Measurements from ENCODE around the gene COA5. TPM values are rescaled to one million over a fixed set of nuclear protein-coding genes. Genes with fewer than 3 reads are reported as not detected.

COA5 gene
- total RNA-seq, 1 donor from 2014 or later, result 38.4 TPM

GRCh38 chr2:98571796-98572195, 36.5 kb downstream of the COA5 start:
- no peak for DNase-seq

GRCh38 chr2:98571121-98571701, 37.1 kb downstream of the COA5 start:
- DNase-seq, result no peak

DNA sequence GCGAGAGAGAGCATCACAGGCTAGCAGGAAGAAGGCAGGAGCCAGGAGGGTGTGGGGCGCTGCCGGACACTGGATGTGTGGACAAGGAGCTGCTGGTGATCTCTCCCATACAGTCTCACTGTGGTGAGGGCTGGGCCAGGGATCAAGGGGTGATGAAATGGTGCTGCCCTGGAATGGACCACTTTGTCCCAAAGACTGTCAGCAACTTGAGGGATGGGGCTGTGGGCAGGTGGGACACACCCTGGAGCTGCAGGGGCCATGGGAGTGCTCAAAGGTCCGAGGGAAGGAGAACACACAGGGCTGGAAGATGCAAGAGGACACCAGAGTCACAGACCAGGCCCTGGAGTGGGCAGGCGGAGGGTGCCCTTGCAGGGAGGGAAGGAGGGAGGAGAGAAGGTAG, 38.0 kb downstream of the COA5 start:
- DNase-seq, result no peak

DNA sequence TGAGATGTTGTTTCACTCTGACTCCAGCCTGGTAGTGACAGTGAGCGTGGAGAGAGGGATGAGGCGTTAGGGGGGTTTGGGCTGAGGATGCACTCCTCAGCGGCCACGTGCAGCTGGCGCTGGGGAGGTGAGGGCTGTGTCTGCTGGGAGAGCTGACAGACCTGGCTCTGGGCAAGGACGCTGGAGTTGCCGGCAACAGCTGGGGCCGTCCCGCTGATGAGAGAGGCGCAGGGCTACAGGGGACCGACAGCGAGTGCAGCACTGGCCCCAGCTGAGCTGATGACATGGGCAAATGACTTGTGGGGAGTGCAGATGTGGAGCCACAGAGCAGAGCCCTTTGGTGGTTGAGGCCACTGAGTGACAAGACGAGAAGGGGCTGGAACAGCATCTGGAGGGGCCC, 38.4 kb downstream of the COA5 start:
- no peak for DNase-seq

DNA sequence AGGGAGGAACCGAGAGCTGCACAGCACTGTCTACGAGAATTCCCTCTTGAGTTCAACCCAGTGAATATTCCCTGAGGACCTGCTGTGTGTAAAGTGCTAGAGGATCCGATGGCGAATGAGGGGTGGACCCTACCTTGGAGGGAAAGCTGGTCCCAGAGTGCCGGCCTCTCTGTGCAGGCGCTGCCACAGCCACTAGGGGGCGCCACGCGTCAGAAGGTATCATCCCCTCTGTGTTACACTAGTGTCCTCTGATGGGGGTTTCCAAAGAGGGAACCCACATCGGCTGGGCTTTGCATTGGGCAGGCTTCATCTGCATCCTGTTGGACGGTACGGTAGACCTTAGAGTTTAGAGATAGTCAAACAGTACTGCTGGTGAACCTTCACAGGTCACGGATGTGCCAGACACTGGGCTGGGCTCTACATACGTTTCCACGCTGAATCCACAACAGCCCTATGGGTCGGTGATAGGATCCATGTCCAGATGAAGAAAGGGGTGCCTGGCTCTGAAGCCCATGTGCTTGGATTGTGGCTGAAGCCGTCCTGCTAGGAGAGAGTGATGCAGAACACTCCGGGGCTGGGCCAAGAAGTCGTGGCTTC, 39.0 kb downstream of the COA5 start:
- DNase-seq, result no peak

GRCh38 chr2:98568161-98568956, 40.0 kb downstream of the COA5 start:
- DNase-seq, result no peak

DNA sequence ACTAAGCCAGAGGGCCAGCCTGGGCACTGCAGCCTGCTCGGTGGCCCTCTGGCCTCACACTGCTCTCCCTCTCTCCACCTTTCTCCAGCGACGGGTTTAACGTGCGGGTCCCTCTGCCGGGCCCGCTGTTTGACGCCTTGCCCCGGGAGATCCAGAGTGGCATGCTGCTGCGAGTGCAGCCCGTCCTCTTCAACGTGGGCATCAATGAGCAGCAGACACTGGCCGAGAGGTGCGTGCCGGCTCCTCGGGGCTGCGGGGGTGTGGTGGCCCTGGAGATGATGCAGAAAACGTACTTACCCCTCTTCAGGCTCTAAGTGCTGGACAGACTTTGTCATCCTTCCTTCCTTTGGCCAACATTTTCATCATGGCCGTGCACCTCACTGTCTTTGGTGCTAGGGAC, 42.4 kb downstream of the COA5 start:
- no peak for DNase-seq

DNA sequence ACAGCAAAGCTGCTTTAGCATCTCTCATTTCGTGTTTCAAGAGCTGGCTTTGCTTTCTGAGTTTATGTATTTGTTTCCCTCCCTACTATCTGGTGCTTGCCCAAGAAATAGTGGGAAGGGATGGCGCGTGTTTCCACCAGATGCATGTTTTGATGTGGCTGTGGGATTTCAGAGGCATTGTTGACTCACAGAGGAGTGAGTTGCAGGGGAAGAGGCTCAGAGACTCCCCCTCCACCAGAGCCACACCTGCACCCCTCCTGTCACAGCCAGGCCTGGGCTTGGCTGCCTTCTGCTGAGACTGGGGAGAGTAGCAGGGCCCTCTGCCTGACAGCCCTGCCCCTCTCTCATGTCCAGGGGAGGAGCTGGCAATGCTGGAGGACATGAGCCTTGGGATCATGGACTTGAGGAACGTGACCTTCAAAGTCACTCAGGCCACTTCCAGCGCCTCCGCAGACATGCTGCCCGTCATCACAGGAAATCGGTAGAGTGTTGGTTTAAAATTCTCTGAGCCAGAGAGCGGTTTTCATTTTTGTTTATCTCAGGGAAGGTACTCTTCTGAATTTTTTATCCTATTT, 42.9 kb downstream of the COA5 start:
- no peak for DNase-seq

DNA sequence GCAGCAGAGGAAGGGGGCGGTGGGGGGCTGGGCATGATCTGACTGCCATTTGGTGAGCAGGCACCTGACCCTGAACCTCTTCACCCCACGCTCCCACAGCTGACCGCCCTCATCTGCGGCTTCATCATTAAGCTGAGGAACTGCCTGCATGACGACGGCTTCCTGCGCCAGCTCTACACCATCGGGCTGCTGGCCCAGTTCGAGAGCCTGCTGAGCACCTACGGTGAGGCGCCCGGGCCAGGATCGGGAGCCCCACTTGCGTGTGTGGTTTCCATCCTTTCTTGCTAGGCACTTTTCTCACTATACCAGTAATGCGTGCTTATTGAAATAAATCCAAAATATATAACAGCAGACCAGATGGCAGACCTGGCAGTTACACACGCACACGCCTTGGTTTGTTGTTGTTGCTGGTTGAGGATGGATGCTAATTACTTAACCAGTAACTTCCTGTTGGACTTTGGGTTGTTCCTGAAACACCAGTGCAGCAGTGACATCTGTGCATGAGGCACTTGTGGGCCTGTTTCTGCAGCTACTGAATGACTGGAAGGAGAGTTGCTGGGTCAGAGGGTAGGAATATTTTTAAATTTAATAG, 43.7 kb downstream of the COA5 start:
- no peak for DNase-seq

DNA sequence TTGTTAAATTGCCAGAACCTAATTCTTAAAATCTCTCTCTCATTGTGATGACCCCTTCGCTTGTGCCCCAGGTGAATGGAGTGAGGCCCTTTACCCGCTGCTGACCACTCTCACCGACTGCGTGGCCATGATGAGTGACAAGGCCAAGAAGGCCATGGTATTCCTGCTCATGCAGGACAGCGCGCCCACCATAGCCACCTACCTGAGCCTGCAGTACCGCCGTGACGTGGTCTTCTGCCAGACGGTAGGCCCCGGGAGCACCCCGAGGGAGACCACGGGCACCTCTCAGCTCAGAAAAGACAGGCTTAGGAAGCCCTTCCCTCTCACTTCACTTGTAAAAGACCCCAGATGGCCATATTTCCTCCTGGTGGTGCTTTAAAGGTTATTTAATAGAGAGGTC, 44.9 kb downstream of the COA5 start:
- DNase-seq, result no peak

- DNase-seq, result no peak
Measured at GRCh38 chr2:98561902-98562695, 46.2 kb downstream of the COA5 start.

DNA sequence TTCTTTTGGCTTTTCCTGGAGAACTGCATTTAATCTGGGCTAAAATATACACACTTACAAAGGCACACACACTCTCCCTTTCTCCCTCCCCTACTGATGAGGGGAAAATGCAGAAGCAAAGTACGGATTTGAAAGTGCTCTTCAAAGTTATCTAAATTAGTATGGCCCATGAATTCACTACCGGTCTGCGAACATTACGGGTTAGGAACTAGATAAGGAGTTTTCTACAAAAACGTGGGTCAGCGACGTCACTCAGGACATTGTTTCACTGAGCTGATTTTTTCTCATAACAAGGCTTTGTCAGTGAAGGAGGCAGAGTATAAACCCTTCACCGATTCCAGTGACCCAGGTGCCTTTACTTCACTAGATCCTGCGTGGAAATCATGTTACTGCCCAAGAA, 47.3 kb downstream of the COA5 start:
- DNase-seq, result no peak

DNA sequence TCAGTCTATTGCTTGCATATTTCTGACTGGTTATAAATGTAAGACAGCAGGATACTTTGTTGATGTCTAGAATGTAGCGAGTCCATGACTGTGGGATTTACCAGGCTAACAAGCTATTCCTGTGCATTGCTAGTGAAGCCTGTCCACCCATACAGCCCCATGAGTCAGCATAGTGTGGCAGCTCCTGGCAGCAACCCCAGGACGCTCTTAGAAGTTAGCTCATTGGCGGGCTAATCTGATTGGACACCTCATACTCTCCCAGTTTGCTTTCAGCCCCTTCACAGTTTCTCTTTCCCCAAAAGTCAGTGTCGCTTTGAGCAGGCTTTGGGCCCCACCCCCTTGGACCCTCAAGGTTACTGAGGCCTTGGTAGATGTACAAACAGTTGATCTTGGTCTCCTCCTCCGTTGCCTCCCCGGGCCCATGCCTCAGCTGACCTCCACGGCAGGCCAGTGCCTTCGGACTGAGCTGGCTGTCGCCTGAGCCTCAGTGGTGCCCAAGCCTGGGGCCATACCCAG, 48.0 kb downstream of the COA5 start:
- no peak for DNase-seq

GRCh38 chr2:98559581-98559980, 48.7 kb downstream of the COA5 start:
- no peak for DNase-seq

- DNase-seq, result no peak
Measured at GRCh38 chr2:98558852-98559530, 49.3 kb downstream of the COA5 start.

DNA sequence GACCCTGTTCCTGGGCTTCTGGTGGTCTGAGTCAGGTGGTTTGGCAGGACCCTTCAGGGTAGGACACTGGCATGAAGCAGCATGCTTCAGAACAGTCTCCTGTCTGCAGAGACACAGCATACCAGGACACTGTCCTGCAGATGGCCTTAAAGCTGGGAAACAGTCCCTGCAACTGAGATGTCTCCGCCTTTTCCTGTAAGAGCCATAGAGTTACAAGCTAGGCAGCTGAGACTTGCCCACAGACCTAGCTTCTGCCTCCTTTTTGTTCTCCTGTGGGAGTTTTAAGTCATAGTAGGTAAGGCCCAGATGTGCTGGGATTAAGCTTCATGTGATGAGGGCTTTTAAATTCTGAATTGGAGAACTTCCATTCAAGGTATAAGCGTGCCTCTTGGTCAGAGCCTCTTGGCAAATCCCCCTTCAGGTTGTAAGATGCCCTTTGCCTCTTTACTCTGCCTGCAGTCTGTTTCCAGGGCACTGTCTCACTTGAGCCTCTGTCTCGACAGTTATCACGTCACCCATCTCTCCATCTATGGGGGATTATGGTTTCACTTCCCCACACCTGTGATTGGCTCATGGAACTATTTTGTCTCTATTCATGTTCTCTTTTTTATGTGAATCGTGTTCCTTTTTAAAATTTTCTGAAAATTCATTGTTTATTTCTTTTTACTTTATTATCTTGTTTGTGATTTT, 51.8 kb downstream of the COA5 start:
- DNase-seq, result no peak

DNA sequence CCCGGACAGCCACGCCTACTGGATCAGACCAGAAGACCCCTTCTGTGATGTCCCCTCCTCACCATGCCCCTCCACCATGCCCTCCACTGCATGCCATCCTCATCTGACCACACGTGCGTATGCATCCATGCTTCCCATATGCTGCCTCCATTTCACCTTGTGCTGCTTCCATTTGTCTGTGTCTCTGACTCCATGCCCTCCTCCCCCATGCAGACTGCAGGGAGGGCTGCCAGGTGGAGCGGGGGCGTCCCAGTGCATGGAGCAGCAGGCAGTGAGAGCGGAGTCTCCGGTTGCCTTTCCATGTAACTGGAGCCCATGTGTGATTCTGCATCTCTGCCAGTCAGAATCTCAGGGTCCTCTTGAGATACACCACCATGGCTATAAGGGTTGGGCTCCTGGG, 52.6 kb downstream of the COA5 start:
- DNase-seq, result no peak

- no peak for DNase-seq
Measured at GRCh38 chr2:98554116-98554861, 54.0 kb downstream of the COA5 start.

DNA sequence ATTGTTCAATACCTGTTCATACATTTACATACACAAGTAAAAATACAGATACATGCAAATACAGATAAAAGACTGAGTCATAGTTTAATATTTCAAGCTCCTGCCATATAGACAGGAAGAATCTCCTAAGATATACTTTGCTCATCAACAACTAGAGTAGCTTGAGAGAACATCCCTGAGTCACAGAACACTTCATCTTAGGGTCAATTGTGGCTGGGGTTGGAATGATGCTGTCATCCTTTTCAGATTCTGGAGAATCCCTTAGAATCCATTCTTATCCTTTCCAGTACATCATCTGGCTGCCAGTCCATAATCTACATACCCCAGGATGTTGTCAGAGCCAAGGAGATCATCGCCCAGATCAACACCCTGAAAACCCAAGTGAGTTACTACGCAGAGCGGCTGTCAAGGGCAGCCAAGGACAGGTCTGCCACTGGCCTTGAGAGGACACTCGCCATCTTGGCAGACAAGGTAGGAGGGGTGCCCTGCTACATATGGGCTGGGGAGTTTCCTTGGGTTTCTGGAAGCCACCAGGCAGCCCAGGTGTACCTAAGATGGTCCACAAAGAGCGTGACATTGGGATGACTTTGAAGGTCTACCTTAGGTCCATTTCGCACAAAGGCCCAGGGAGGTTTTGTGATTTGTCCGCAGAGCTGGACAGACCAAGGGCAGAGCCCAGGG, 55.7 kb downstream of the COA5 start:
- DNase-seq, result no peak
